Mesothelial cell of epicardium (in vitro differentiated cells): ENCODE results near the gene FBXL4. TPM values are rescaled to one million over a fixed set of nuclear protein-coding genes. Genes with fewer than 3 reads are reported as not detected.

Experiments used
- DNase-seq, 2 experiments: peaks; one replicate each; pipeline ENCODE4 v3.0.0; 2021; ENCODE audit warnings: low spot score in 2 of 2; ENCODE audit not compliant: unreplicated experiment in 2 of 2
- H3K27ac Mint-ChIP-seq: 2 replicates; pipeline ENCODE4 v1.8.0; 2021; ENCODE audit warnings: mixed read lengths
- H3K27me3 Mint-ChIP-seq: 2 replicates; pipeline ENCODE4 v1.8.0; 2021; ENCODE audit warnings: low read depth, mixed read lengths
- H3K36me3 Mint-ChIP-seq: 2 replicates; pipeline ENCODE4 v1.8.0; 2021; ENCODE audit warnings: mixed read lengths
- H3K4me1 Mint-ChIP-seq: 2 replicates; pipeline ENCODE4 v1.8.0; 2021; ENCODE audit warnings: mixed read lengths
- H3K4me3 Mint-ChIP-seq: 2 replicates; pipeline ENCODE4 v1.8.0; 2021; ENCODE audit warnings: mild to moderate bottlenecking, moderate library complexity, mixed read lengths
- H3K9me3 Mint-ChIP-seq: 2 replicates; pipeline ENCODE4 v1.8.0; 2021; ENCODE audit warnings: mixed read lengths
- CTCF ChIP-seq: fragments of 200-600 bp; sonication (generic); IDR thresholded peaks from one replicate; pipeline ENCODE4 v1.5.0; 2021; ENCODE audit warnings: antibody characterized with exemption; ENCODE audit not compliant: unreplicated experiment
- total RNA-seq: library from RNA; stranded (reverse); gene quantifications from 3 replicates; pipeline ENCODE4 v1.2.1, GENCODE V29; 2021

The FBXL4 gene
- total RNA-seq, 1 donor from 2014 or later: 21.2 TPM

- peaks cover 98% of the 10 kb centered on the region for H3K27me3 Mint-ChIP-seq
- DNase-seq: no peak
- peaks cover 16% of the 10 kb centered on the region for H3K4me1 Mint-ChIP-seq
- H3K4me3 Mint-ChIP-seq: no peak overlapping the region
- no peak overlapping the region for H3K27ac Mint-ChIP-seq
- H3K36me3 Mint-ChIP-seq: no peaks in the 10 kb centered on the region
- no peaks in the 10 kb centered on the region for H3K9me3 Mint-ChIP-seq
- TF ChIP-seq CTCF: no peak
Observed at GRCh38 chr6:98840996-98841513, 106.7 kb downstream of the FBXL4 start.

- Mint-ChIP-seq H3K4me3 (no peak overlapping the region), H3K4me1 (peaks cover 16% of the 10 kb centered on the region), H3K9me3 (no peaks in the 10 kb centered on the region), H3K36me3 (no peaks in the 10 kb centered on the region), H3K27me3 (peaks cover 98% of the 10 kb centered on the region), H3K27ac (no peak overlapping the region)
- DNase-seq: no peak
- TF ChIP-seq CTCF: no peak
Observed at GRCh38 chr6:98840385-98840784, 107.4 kb downstream of the FBXL4 start.

GRCh38 chr6:98839781-98840361 lies 107.9 kb downstream of the FBXL4 start:
- no peak for DNase-seq
- H3K36me3 Mint-ChIP-seq: no peaks in the 10 kb centered on the region
- H3K27ac Mint-ChIP-seq: no peak overlapping the region
- no peak for TF ChIP-seq CTCF
- H3K4me3 Mint-ChIP-seq: no peak overlapping the region
- peaks cover 98% of the 10 kb centered on the region for H3K27me3 Mint-ChIP-seq
- H3K4me1 Mint-ChIP-seq: peaks cover 15% of the 10 kb centered on the region
- H3K9me3 Mint-ChIP-seq: no peaks in the 10 kb centered on the region

- no peaks in the 10 kb centered on the region for H3K9me3 Mint-ChIP-seq
- no peak for TF ChIP-seq CTCF
- H3K36me3 Mint-ChIP-seq: no peaks in the 10 kb centered on the region
Observed at GRCh38 chr6:98838975-98839374, 108.8 kb downstream of the FBXL4 start.

GRCh38 chr6:98838032-98838431 lies 109.7 kb downstream of the FBXL4 start:
- Mint-ChIP-seq H3K9me3 (no peaks in the 10 kb centered on the region), H3K4me3 (no peak overlapping the region), H3K4me1 (peaks cover 20% of the 10 kb centered on the region), H3K36me3 (no peaks in the 10 kb centered on the region), H3K27me3 (peaks cover 97% of the 10 kb centered on the region), H3K27ac (no peak overlapping the region)
- no peak for DNase-seq
- no peak for TF ChIP-seq CTCF

More at GRCh38 chr6:98838975-98839374, 108.8 kb downstream of the FBXL4 start:
- Mint-ChIP-seq H3K27ac (no peak overlapping the region), H3K4me1 (peaks cover 14% of the 10 kb centered on the region), H3K4me3 (no peak overlapping the region), H3K27me3 (peaks cover 97% of the 10 kb centered on the region)
- no peak for DNase-seq
